Activated gamma-delta T cell (primary cell): ENCODE measurements around the gene ATM.
"Not testable (repeated sequence)": the region's sequence is repeated elsewhere in the genome, so short reads cannot be mapped to it uniquely, and the experiment has no call there.

Source experiments
- DNase-seq: peaks from one replicate; lab custom pipeline; 2025; lab: John Stamatoyannopoulos, UW

The ATM gene

GRCh38 chr11:108286956-108287355 is 64.1 kb downstream of the ATM start:
- DNase-seq = no peak

- not testable (repeated sequence) for DNase-seq
These were observed 66.2 kb downstream of the ATM start for GRCh38 chr11:108289066-108289465.

DNA sequence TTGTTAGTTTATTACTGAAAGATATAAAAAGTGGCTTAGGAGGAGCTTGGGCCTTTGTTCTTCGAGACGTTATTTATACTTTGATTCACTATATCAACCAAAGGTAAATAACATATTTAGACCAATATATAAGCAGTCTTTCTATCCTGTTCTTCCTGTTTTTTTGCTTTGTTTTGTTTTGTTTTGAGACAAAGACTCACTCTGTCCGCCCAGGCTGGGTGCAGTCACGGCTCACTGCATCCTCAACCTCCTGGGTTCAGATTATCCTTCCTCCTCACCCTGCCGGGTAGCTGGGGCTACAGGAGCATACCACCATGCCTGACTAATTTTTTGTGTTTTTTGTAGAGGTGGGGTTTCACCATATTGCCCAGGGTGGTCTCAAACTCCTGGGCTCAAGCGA is 66.8 kb downstream of the ATM start:
- no peak for DNase-seq

- no peak for DNase-seq
These were observed 70.4 kb downstream of the ATM start for GRCh38 chr11:108293229-108293628.

- no peak for DNase-seq
These were observed 79.4 kb downstream of the ATM start for GRCh38 chr11:108302121-108302785.

DNA sequence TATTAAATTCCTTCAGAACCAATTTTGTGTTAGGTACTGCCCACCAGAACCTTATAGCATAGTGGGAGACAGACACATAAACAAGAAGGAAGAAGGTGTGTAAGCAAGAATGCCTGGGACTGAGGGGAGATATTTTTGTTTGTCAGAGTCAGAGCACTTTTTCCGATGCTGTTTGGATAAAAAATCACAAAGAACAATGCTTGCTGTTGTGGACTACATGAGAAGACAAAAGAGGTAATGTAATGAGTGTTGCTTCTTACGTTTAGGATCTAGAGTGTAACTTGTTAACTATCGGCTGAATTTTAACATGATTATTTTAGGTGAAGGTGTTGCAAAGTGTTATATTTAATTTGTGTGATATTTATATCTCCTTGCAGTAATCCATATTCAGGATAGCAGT is 84.9 kb downstream of the ATM start:
- no peak for DNase-seq

GRCh38 chr11:108313444-108313843 is 90.6 kb downstream of the ATM start:
- no peak for DNase-seq

DNA sequence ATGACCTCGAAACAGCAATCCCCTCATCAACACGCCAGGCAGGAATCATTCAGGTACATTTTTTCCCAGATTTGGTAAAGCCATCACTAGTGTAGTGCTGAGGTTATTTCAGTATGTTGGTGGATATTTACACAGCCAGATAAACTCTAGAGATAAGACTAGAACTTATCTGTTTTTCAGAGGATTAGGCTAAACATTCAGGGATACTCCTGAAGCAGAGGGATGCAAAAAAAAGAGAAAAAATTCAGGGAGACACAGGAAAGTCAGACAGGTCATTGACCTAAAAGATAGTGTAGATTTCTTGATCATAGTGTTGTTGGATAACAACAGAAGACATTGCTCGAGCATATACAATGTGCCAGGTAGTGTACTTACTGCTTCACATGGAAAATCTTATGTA is 93.2 kb downstream of the ATM start:
- DNase-seq = no peak

DNA sequence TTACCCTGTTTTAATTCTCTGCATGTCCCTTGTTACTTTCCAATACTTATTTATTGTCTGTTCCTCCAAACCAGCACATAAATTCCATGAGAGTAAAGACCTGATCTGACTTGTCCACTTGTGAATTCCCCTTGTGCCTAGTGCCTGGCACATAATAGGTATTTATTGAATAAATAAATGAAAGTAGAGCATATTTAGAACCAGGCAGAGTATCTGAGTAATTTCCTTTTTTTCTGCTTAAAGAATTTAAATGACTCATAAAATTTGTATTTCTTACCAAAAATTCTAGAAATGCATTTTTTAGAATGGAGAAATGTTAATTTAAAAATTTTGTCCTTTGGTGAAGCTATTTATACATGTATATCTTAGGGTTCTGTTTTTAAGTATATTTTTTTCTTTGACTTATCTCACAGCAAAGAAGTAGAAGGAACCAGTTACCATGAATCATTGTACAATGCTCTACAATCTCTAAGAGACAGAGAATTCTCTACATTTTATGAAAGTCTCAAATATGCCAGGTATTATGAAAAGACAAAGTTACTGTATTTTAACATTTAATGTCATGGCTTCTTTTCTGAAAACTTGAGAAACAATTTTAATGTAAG is 96.8 kb downstream of the ATM start:
- DNase-seq = no peak

DNA sequence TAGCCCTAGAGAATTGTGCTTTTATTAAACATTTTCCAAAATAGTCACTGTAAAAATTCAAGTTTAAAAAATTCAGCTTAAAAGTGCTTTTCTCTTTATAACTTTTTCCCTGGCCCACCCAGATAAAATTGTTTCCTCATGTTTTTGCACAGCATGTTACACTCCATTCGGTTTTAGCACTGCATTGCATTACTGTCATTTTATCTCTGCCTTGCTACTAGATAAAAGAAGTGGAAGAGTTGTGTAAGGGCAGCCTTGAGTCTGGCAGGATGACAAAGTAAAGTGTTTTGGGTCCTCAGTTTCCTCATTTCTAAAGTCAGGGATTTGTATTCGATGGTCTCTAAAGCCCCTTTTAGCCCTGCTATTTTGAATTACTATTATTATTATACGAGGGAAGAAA is 99.8 kb downstream of the ATM start:
- no peak for DNase-seq

DNA sequence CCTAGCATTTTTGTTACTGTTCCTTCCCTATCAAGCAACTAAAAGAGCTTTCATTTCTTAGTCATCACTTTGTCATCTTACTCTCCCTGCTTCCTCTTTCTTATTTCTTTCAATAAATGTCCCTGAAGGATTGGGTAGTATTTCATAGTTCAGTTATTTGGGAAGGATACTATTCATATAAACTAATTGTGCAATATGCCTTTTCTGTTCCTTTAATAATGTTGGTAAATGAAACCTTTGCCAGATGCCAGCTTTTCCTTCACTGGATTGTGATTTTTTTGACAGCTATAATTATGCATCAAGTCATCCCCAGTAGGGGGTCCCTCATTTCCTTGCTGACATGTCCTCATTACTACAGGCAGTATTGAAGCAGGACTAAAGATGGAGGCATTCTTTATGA is 101.7 kb downstream of the ATM start:
- no peak for DNase-seq

DNA sequence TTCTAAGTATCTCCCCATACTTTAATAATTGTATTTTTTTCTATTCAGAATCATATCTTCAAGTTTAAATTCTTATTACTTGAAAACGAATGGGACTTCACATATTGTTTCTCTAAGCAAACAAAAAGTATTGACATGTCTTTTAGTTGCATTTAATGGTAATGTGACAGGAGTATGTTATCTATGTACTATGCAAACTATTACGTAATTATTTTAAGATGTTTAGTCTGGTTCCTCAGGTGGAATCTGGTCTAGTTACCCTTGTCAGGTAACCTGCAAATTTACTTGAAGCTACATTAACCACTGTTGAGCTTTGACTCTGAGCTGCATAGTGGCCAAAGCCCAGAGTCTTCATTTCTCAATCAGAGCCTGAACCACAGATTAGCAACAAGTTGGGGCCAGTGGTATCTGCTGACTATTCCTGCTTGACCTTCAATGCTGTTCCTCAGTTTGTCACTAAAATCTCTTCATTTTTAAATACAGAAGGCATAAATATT is 110.6 kb downstream of the ATM start:
- no peak for DNase-seq

GRCh38 chr11:108338750-108339149 is 115.9 kb downstream of the ATM start:
- DNase-seq = no peak

DNA sequence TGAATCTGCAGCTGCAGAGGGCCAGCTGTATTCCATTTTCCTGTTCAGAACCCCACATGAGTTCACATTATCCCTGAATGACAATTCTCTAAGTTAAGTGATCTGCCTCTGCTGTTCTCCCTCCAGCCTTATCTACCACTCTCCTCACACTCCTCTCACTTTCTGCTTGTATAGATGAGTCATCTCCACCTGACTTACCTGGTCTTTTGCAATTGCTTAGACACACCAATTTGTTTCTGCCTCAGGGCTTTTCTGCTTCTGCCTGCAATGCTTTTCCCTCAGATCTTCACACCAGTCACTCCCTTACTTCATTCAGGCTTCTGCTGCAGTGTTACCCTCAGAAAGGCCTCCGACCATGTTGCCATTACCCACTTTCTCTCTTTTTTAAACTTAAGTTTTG is 118.1 kb downstream of the ATM start:
- no peak for DNase-seq

GRCh38 chr11:108341654-108342053 is 118.8 kb downstream of the ATM start:
- DNase-seq = no peak

- DNase-seq = no peak
These were observed 120.8 kb downstream of the ATM start for GRCh38 chr11:108343714-108344113.

DNA sequence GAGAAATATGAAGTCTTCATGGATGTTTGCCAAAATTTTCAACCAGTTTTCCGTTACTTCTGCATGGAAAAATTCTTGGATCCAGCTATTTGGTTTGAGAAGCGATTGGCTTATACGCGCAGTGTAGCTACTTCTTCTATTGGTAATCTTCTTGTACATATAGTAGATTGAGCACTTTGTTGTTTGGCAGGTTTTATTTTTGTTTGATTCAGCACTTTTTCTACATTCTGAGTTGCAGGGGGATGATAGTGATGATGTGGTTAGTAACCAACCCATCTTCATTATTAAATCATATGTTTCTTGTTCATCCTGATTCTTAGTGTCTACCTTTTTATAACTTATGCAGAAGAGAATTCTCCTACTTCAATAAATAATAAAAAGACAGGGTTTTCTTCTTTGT is 122.9 kb downstream of the ATM start:
- no peak for DNase-seq

- DNase-seq = no peak
These were observed 123.6 kb downstream of the ATM start for GRCh38 chr11:108346451-108346850.

DNA sequence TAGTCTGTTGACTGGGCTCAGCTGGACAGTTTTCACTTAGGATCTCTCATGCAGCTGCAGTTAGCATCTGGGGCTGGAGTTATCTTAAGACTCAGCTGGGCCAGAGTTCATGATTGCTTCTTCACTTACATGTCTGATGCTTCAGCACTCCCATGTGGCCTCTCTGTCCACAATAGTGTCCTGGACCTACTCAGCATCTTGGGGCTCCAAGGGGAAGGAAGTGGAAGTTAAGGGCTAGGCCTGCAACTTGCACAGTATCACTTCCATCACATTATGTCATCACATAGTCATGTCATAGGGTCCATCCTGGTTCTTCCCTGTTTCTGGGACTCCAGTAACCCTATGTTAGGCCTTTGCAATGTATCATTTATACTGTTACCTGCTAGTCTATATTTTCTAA is 128.6 kb downstream of the ATM start:
- DNase-seq = no peak

- DNase-seq = no peak
These were observed 141.3 kb downstream of the ATM start for GRCh38 chr11:108364159-108364558.

GRCh38 chr11:108368134-108368533 is 145.3 kb downstream of the ATM start:
- DNase-seq = no peak

DNA sequence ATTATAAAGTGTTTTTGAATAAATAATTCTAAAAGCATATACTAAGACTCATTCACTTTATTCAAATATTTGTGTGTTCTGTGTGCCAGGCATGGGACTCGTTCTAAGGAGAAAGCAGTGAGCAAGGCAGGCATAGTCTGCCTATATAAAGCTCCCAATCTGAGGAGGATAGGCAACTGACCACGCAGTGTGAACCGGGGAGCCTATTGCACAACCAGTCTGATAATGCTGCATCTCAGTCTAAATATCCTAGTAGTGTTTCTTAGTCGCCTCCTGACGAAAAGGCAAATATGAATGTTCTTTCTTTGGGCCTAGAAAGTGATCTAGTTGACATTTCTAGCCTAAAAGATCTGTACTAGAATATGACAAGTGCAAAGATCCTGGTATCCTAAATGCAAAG is 146.2 kb downstream of the ATM start:
- DNase-seq = no peak

GRCh38 chr11:108370315-108370714 is 147.4 kb downstream of the ATM start:
- DNase-seq = no peak

GRCh38 chr11:108370990-108371389 is 148.1 kb downstream of the ATM start:
- no peak for DNase-seq
